Breast epithelium (tissue), 4 donors: ENCODE results near the gene HAUS3. TPM values are rescaled to one million over a fixed set of nuclear protein-coding genes. Genes with fewer than 3 reads are reported as not detected.

Experiments
- DNase-seq, 2 donors: peaks; one replicate each; pipeline ENCODE4 v3.0.0-alpha.2; 2019; ENCODE audit warnings: low spot score in 2 of 2
- H3K27ac ChIP-seq, 2 donors: fragments of 200-600 bp; sonication (generic) in 1 of 2; one replicate each; pipeline ENCODE4 v1.5.1; 2016 to 2019; ENCODE audit warnings: mild to moderate bottlenecking in 1 of 2
- H3K27me3 ChIP-seq, 2 donors: fragments of 200-600 bp; sonication (generic) in 1 of 2; one replicate each; pipeline versions ENCODE4 v1.5.1 to v1.6.0; 2017 to 2019; ENCODE audit warnings: control low read depth in 1 of 2, mild to moderate bottlenecking in 1 of 2
- H3K36me3 ChIP-seq: fragments of 200-600 bp; one replicate; pipeline ENCODE4 v1.5.1; 2019
- H3K4me1 ChIP-seq, 2 donors: fragments of 200-600 bp; sonication (generic); one replicate each; pipeline ENCODE4 v1.5.1; 2016 to 2019; ENCODE audit warnings: control low read depth in 1 of 2
- H3K4me3 ChIP-seq, 3 donors: fragments of 200-600 bp; sonication (generic); 1 replicate in 2 of 3; 2 replicates in 1 of 3; pipeline ENCODE4 v1.5.1; 2016 to 2019; ENCODE audit warnings: mild to moderate bottlenecking in 3 of 3, moderate library complexity in 2 of 3
- H3K9me3 ChIP-seq, 2 donors: fragments of 200-600 bp; sonication (generic) in 1 of 2; one replicate each; pipeline ENCODE4 v1.5.1; 2016 to 2019; ENCODE audit warnings: control low read depth in 1 of 2
- CTCF ChIP-seq, 3 donors: fragments of 450-650 bp; IDR thresholded peaks; one replicate each; pipeline ENCODE4 v1.5.1; 2016 to 2017; ENCODE audit warnings: antibody characterized with exemption in 3 of 3, mild to moderate bottlenecking in 3 of 3, moderate library complexity in 3 of 3
- POLR2A ChIP-seq: fragments of 450-650 bp; IDR thresholded peaks from one replicate; pipeline ENCODE4 v1.6.1; 2016; ENCODE audit warnings: antibody characterized with exemption, mild to moderate bottlenecking, moderate library complexity
- POLR2AphosphoS5 ChIP-seq, 3 donors: sonication (generic); formaldehyde crosslinking; IDR thresholded peaks; one replicate each; pipeline ENCODE4 v1.6.1; 2017; ENCODE audit warnings: antibody characterized with exemption in 3 of 3
- intact Hi-C: fragments of 100-400 bp; cut with DNase I; formaldehyde crosslinking; loops from one replicate; pipeline ENCODE4 v1.15.1; 2023; ENCODE audit warnings: low total_unique reads
- total RNA-seq, 3 donors: library from RNA; depleted of rRNA; stranded (reverse); fragments of >200 nt; gene quantifications; one replicate each; pipeline ENCODE4 v1.1.0, GENCODE V29; 2016

Gene HAUS3, protein sequence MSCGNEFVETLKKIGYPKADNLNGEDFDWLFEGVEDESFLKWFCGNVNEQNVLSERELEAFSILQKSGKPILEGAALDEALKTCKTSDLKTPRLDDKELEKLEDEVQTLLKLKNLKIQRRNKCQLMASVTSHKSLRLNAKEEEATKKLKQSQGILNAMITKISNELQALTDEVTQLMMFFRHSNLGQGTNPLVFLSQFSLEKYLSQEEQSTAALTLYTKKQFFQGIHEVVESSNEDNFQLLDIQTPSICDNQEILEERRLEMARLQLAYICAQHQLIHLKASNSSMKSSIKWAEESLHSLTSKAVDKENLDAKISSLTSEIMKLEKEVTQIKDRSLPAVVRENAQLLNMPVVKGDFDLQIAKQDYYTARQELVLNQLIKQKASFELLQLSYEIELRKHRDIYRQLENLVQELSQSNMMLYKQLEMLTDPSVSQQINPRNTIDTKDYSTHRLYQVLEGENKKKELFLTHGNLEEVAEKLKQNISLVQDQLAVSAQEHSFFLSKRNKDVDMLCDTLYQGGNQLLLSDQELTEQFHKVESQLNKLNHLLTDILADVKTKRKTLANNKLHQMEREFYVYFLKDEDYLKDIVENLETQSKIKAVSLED
- total RNA-seq = 10 to 100 TPM; 14.1 to 19.6 (median 17.4) TPM

DNA sequence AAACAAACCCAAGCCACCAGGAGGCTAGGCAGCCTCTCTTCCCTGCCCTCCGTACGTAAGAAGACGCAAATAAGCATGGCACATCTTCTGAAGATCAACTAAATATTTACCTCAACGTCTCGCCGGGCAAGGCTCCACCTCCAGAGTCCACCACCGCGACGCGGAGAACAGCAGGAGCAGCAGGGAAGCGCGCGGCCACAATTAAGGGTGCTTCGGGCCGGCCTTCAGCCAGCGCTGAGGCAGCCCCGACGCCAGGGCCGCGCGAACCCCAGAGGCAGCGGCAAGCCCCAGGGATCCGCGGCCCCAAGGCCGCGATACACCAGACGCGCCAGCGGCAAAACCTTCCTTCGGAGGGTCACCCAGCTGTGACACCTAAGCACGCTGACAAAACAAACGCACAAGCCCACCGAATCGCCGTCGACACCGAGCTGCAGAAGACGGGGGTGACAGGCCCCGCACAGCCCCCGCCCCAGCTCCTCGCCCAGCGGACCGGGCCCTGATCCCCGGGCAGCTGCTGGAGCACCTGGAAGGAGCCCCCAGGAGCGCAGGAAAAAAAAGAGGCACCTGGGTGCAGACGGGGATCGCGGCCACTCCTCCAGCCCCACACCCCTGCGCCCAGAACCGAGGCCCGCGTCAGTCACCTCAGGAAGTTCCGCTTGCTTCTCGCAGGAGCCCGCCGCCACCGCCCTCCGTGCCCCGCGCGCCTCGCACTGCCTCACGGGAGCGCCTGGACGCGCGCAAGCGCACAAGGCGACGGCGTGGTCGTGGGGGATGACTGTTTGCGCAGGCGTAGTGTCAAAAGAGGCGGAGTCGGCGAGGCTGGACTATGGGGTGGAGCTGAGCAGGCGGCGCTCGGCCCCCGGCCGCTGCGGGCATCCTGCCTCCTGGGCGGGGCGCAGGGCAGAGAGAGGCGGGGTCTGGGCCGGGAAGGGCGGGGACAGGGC, at the start of gene HAUS3, which contains the start of gene POLN:
Gene HAUS3, minus strand, starts transcription at position 712 of the 944 bp plus-strand sequence. CDS start 1,175 bp downstream, outside the sequence.
Gene POLN, minus strand, starts transcription at position 712 of the 944 bp plus-strand sequence. CDS start 12,890 bp downstream, outside the sequence.
- peak within 1 kb of the TSS; percentile 66 to 69 for H3K27ac ChIP-seq
- TF ChIP-seq POLR2AphosphoS5 (IDR thresholded peaks at IDR 0.05) (peak; percentile 74 to 83 (median 80)), POLR2A (peak; percentile 19), CTCF (IDR thresholded peaks at IDR 0.05) (no peak)

GRCh38 chr4:2290974-2291704, 49.2 kb upstream of the HAUS3 start:
- no peak overlapping the region for H3K27ac ChIP-seq
- no peaks in the 10 kb centered on the region for H3K9me3 ChIP-seq
- TF ChIP-seq POLR2A (no peak), POLR2AphosphoS5 (IDR thresholded peaks at IDR 0.05) (no peak), CTCF (IDR thresholded peaks at IDR 0.05) (no peak)
- H3K27me3 ChIP-seq = no peaks in the 10 kb centered on the region
- H3K36me3 ChIP-seq = no peaks in the 10 kb centered on the region
- intact Hi-C loops = no loop called here
- H3K4me1 ChIP-seq = no peaks in the 10 kb centered on the region
- no peak overlapping the region for H3K4me3 ChIP-seq
- DNase-seq = peak in 1 of 2 donors; percentile 31

More for the DNA sequence above, at the start of gene HAUS3, which contains the start of gene POLN:
- H3K36me3 ChIP-seq = peaks cover 5% of the 10 kb centered on the region
- no peaks in the 10 kb centered on the region for H3K9me3 ChIP-seq
- H3K27me3 ChIP-seq = no peaks in the 10 kb centered on the region
- intact Hi-C loops = no loop called here
- H3K4me3 ChIP-seq = peak within 1 kb of the TSS; percentile 81 to 96 (median 96)
- DNase-seq = peak; percentile 96 to 98
- peaks cover 0 to 16% of the 10 kb centered on the region in 2 donors for H3K4me1 ChIP-seq

- no peaks in the 10 kb centered on the region for H3K9me3 ChIP-seq
- no peak overlapping the region for H3K4me3 ChIP-seq
- no peaks in the 10 kb centered on the region for H3K4me1 ChIP-seq
- intact Hi-C loops = no loop called here
- no peak for DNase-seq
- H3K27me3 ChIP-seq = no peaks in the 10 kb centered on the region
- no peak for TF ChIP-seq POLR2A
- TF ChIP-seq POLR2AphosphoS5 (IDR thresholded peaks at IDR 0.05) = no peak
- TF ChIP-seq CTCF (IDR thresholded peaks at IDR 0.05) = no peak
- no peaks in the 10 kb centered on the region for H3K36me3 ChIP-seq
- no peak overlapping the region for H3K27ac ChIP-seq
Measured at GRCh38 chr4:2290488-2290887, 48.6 kb upstream of the HAUS3 start.

DNA sequence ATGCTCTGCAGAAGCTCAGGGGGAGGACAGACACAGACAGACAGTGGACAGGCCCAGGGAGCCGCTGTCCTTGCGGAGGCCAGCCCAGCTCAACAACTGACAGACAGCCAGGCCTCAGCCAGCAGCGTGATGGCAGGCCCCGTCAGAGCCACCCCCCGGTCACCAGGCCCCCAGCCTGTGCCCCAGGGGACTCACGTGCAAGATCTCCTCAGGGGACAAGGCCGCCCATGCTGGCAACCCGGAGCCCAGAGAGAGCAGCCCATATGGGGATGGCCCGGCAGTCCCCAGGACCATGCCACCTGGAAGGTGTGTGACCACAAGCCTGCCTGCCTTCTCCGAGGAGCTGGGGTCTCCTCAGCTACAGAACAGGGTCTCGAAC, 48.0 kb upstream of the HAUS3 start:
- H3K27ac ChIP-seq = no peak overlapping the region
- no peaks in the 10 kb centered on the region for H3K27me3 ChIP-seq
- no peak overlapping the region for H3K4me3 ChIP-seq
- intact Hi-C loops = no loop called here
- no peaks in the 10 kb centered on the region for H3K9me3 ChIP-seq
- TF ChIP-seq CTCF (IDR thresholded peaks at IDR 0.05) = no peak
- no peak for TF ChIP-seq POLR2A
- no peak for TF ChIP-seq POLR2AphosphoS5 (IDR thresholded peaks at IDR 0.05)
- no peaks in the 10 kb centered on the region for H3K4me1 ChIP-seq
- peak in 1 of 2 donors; percentile 40 for DNase-seq
- H3K36me3 ChIP-seq = no peaks in the 10 kb centered on the region
